ENCODE results near the gene CD81. TPM values are rescaled to one million over a fixed set of nuclear protein-coding genes. Genes with fewer than 3 reads are reported as not detected.

Gene CD81
- total and polyA plus RNA-seq, 10 of the 15 experiments (the other 5 are each of a cell fraction or from before 2014, with no cell fraction given) = 2.0 to 145 (median 57.2) TPM

- TF ChIP-seq BCL3 (IDR thresholded peaks at IDR 0.05; ENCODE audit: borderline replicate concordance, insufficient read depth, low read depth, low read length, poor library complexity, severe bottlenecking) (no peak), E2F8 (IDR thresholded peaks at IDR 0.05; ENCODE audit: low read depth, partially characterized antibody) (no peak), SIN3A (IDR thresholded peaks at IDR 0.05; ENCODE audit: low read depth, low read length) (no peak), ZNF274 (IDR thresholded peaks at IDR 0.05; ENCODE audit: insufficient read depth, insufficient read length) (no peak), ETV6 (conservative IDR thresholded peaks at IDR 0.05 in 1 of 2, IDR thresholded peaks at IDR 0.05 in 1 of 2; ENCODE audit: borderline replicate concordance in 1 of 2, low read depth in 1 of 2) (no peak), DPF2 (IDR thresholded peaks at IDR 0.05) (no peak), HDGF (IDR thresholded peaks at IDR 0.05) (no peak), STAT3 (IDR thresholded peaks at IDR 0.05; ENCODE audit: low read depth, low read length) (no peak), CBFB (IDR thresholded peaks at IDR 0.05; ENCODE audit: low read depth) (no peak), POLR2AphosphoS2 (IDR thresholded peaks at IDR 0.05; ENCODE audit: low read depth, low read length) (no peak)
These were observed 59.5 kb downstream of the CD81 start (continued) for GRCh38 chr11:2436521-2437031.

All from GM12878 (cell line).